Adrenal gland (tissue), 5 donors: ENCODE data around the gene RUNDC1.

Experiments used
- POLR2A ChIP-seq, 2 donors: fragments of 450-650 bp; IDR thresholded peaks; one replicate each; pipeline ENCODE4 v1.6.1; 2017; ENCODE audit warnings: antibody characterized with exemption in 2 of 2, mild to moderate bottlenecking in 2 of 2, moderate library complexity in 1 of 2
- TF ChIP-seq, protein P1 (sequence below), 6 experiments: fragments of 450-650 bp in 4 of 6; fragments of 200-600 bp in 2 of 6; sonication (generic) in 1 of 6; IDR thresholded peaks; 1 replicate in 5 of 6; 2 replicates in 1 of 6; pipeline versions ENCODE4 v1.5.1 to v1.8.0; 2016 to 2021; ENCODE audit warnings: antibody characterized with exemption in 6 of 6, mild to moderate bottlenecking in 2 of 6, moderate library complexity in 1 of 6
- donor health status: DM: no; HTN: no; CAD: no.

DNA sequence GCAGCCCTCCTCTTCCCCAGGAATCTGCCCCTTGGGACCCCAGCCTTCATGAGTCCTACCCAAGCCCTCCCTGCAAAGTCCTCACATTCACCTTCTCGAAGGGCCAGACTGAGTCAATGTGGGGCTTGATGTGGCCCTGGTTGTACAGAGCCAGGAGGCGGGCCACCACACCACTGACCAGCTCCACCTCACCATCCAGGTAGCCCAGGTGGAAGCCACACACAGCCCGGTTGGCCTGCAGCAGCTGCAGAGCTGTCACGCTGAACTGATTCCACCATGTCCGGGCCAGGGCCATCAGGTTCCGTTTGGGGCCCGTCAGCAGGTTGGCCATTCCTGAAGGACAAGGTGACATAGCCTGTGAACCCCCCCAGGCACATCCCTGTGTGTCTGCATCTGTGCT is 35.9 kb downstream of the RUNDC1 start:
- TF ChIP-seq, protein P1, sequence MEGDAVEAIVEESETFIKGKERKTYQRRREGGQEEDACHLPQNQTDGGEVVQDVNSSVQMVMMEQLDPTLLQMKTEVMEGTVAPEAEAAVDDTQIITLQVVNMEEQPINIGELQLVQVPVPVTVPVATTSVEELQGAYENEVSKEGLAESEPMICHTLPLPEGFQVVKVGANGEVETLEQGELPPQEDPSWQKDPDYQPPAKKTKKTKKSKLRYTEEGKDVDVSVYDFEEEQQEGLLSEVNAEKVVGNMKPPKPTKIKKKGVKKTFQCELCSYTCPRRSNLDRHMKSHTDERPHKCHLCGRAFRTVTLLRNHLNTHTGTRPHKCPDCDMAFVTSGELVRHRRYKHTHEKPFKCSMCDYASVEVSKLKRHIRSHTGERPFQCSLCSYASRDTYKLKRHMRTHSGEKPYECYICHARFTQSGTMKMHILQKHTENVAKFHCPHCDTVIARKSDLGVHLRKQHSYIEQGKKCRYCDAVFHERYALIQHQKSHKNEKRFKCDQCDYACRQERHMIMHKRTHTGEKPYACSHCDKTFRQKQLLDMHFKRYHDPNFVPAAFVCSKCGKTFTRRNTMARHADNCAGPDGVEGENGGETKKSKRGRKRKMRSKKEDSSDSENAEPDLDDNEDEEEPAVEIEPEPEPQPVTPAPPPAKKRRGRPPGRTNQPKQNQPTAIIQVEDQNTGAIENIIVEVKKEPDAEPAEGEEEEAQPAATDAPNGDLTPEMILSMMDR (IDR thresholded peaks at IDR 0.05): no peak
- TF ChIP-seq POLR2A (IDR thresholded peaks at IDR 0.05): no peak
